Measurements from ENCODE around the gene DCLRE1A. TPM values are rescaled to one million over a fixed set of nuclear protein-coding genes. Genes with fewer than 3 reads are reported as not detected.

The DCLRE1A gene
- total and polyA plus RNA-seq, 8 donors: 8.1 to 14.9 (median 12.4) TPM

DNA sequence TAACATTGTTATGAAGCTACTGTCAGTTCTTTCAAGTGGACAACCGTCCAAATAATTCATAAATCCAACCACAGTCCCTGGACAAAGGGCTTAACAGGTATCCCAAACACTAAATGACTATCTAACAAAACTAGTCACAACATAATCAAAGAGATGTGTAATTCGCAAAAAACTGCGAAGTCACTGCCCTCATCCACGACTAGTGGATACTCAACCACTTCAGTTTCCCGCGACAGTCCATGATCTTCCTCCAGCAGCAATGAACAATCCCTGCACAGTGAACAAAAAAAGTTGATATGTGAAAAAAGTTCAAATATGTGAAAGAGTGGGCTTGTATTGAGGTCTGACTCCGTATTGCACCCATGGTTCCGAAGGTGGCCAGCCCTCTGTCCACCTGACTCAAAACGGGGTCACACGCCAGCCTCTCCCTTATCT, 287 bp downstream of the DCLRE1A start:
- H3K4me1 ChIP-seq: peaks cover 15 to 53% of the 10 kb centered on the region in 2 donors
- intact Hi-C loops (cut with DNase I): no loop called here

DNA sequence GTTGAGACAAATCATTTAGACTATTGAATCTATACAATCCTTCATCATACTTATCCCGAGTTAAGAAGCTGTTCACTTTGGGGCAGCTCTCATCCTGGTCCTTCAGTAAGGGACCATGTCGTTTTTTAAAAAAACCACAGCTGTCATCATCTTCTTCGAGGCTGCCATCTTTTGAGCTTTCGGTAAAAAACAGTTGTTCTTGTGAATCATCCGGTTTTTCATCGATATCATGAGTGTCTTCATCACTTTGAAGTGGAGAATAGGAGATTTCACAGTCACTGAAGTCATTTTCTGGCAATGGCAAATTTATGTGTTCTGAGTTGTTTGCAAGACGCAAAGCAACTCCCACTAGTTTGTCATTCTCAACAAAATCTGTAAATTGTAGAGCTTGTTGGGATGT, 3.9 kb downstream of the DCLRE1A start:
- Histone ChIP-seq H3K4me3 (no peak overlapping the region), H3K4me1 (peaks cover 0 to 20% of the 10 kb centered on the region in 2 donors), H3K27ac (no peak overlapping the region), H3K27me3 (no peaks in the 10 kb centered on the region), H3K36me3 (no peaks in the 10 kb centered on the region), H3K9me3 (no peaks in the 10 kb centered on the region)
- DNase-seq (no peak), ATAC-seq (no peak)
- intact Hi-C loops (cut with DNase I): no loop called here
- TF ChIP-seq, protein P1, sequence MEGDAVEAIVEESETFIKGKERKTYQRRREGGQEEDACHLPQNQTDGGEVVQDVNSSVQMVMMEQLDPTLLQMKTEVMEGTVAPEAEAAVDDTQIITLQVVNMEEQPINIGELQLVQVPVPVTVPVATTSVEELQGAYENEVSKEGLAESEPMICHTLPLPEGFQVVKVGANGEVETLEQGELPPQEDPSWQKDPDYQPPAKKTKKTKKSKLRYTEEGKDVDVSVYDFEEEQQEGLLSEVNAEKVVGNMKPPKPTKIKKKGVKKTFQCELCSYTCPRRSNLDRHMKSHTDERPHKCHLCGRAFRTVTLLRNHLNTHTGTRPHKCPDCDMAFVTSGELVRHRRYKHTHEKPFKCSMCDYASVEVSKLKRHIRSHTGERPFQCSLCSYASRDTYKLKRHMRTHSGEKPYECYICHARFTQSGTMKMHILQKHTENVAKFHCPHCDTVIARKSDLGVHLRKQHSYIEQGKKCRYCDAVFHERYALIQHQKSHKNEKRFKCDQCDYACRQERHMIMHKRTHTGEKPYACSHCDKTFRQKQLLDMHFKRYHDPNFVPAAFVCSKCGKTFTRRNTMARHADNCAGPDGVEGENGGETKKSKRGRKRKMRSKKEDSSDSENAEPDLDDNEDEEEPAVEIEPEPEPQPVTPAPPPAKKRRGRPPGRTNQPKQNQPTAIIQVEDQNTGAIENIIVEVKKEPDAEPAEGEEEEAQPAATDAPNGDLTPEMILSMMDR (IDR thresholded peaks at IDR 0.05): no peak

More for the DNA sequence above, 287 bp downstream of the DCLRE1A start:
- DNase-seq (peak in 1 of 4 donors; percentile 8), ATAC-seq (peak; percentile 41)
- Histone ChIP-seq H3K9me3 (no peaks in the 10 kb centered on the region), H3K4me3 (peak overlapping the region; percentile 88 to 93), H3K27ac (peak overlapping the region; percentile 93 to 94), H3K27me3 (no peaks in the 10 kb centered on the region), H3K36me3 (peaks cover 0 to 3% of the 10 kb centered on the region in 2 donors)
- TF ChIP-seq, protein P1 (IDR thresholded peaks at IDR 0.05): no peak

DNA sequence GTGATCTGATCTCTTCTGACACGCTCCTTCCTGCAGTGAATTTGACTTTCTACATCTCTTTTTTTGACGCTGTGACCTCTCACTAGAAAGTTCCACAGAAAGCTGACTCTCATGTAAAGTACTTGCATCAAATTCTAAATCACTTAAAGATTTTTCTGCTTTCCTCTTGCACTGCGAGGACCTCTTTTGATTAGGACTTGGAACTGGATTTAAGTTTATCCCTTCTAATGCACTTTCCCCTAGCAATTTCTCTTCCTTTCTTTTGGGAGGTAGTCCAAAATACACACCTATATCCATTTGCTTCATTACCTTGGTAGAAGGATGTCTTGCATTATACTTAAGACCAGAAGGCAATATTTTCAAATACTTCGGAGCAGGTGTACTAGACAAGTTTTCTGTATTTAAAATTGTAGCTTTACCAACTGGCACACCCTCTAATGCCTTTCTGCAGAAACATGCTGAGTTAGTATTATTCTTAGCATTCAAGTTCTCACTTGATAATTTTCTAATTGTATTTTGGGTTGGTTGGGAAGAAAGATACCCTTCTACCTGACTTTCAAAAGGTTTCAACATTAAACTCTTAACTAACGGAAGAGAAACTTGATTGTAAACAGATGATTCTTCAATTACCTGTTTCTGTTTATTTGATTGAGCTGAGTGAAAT, 4.6 kb downstream of the DCLRE1A start:
- Histone ChIP-seq H3K4me1 (peaks cover 0 to 25% of the 10 kb centered on the region in 2 donors), H3K9me3 (no peaks in the 10 kb centered on the region), H3K27ac (no peak overlapping the region), H3K4me3 (no peak overlapping the region), H3K36me3 (no peaks in the 10 kb centered on the region), H3K27me3 (no peaks in the 10 kb centered on the region)
- no peak for DNase-seq
- no peak for ATAC-seq
- intact Hi-C loops (cut with DNase I): no loop called here
- TF ChIP-seq, protein P1 (IDR thresholded peaks at IDR 0.05): no peak

DNA sequence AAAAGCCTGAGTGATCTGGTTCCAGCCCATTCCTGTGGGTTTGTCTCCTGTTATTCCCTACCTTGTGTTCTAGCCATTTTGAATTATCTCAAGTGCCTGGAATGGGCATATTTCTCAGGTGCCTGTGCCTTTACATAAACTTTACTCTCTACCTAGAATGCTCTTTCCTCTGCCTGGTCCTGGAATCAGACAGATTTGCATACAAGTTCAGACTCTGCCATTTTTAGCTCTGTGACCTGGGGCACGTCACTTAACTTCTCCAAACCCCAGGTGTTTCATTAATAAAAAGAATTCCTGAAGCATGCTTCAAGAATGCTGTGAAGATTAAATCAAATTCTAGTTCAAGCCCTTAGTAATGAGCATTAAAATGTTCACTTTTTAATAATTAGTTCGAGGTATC, 7.8 kb downstream of the DCLRE1A start:
- Histone ChIP-seq H3K36me3 (peaks cover 0 to 6% of the 10 kb centered on the region in 2 donors), H3K4me1 (peaks cover 0 to 14% of the 10 kb centered on the region in 2 donors), H3K9me3 (no peaks in the 10 kb centered on the region), H3K27me3 (no peaks in the 10 kb centered on the region), H3K27ac (no peak overlapping the region), H3K4me3 (no peak overlapping the region)
- intact Hi-C loops (cut with DNase I): no loop called here
- TF ChIP-seq, protein P1 (IDR thresholded peaks at IDR 0.05): no peak
- DNase-seq (no peak), ATAC-seq (no peak)

DNA sequence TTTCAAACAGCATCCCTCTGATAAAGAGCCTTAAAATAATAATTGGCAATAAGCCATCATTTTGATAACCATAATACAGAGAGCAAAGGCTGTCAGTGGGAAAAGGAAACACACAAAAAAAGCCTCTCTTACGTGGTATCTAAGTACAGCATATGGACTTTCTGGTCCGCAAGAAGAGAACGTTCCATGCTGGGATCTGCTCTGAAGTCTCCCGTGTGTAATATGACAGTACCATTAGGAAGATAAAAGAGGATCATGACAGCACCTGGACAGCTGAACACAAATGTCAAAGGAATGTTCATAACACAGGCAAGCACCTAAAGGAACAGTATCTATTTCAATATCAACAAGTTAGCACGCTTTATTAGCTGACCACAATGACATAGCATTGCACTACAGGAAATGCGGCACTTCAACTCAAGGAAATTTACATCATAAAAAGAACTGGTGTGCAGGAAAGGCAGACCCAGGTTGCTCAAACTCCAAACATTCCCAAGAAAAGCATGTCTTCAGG, 9.9 kb downstream of the DCLRE1A start:
- TF ChIP-seq, protein P1 (IDR thresholded peaks at IDR 0.05): no peak
- intact Hi-C loops (cut with DNase I): no loop called here

More for the DNA sequence above, 9.9 kb downstream of the DCLRE1A start:
- ATAC-seq (no peak), DNase-seq (no peak)
- no peak overlapping the region for H3K4me3 ChIP-seq
- no peaks in the 10 kb centered on the region for H3K27me3 ChIP-seq
- peaks cover 0 to 11% of the 10 kb centered on the region in 2 donors for H3K36me3 ChIP-seq
- H3K27ac ChIP-seq: no peak overlapping the region
- H3K4me1 ChIP-seq: peaks cover 0 to 11% of the 10 kb centered on the region in 2 donors
- H3K9me3 ChIP-seq: no peaks in the 10 kb centered on the region

Data from left lung (tissue), 10 donors.